ENCODE results near the gene PRICKLE1. TPM values are rescaled to one million over a fixed set of nuclear protein-coding genes. Genes with fewer than 3 reads are reported as not detected.

The PRICKLE1 gene
- total RNA-seq, 1 donor from 2014 or later = 18.8 TPM

DNA sequence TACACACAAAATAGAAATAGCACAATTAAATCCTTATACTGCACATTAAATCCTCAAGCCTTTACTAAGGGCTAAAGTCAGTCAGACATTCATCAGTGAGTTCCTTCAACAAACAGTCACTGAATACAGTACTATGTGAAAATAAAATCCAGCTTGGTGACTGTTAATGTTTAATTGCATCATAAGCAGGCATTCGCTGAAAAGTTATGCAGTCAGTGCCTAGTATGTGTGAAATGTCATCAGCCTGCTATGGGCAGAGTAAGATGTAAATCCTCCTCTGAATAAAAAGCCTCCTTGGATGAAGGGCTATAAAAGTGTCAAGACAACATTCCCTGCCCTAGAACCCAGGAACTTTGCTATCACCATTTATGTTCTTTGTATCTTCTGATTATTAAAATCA lies 116.4 kb downstream of the PRICKLE1 start:
- intact Hi-C loops (cut with DNase I) = no loop called here
- Histone ChIP-seq H3K9me3 (no peaks in the 10 kb centered on the region), H3K36me3 (peaks cover 19% of the 10 kb centered on the region), H3K27ac (no peak overlapping the region), H3K4me1 (peaks cover 21% of the 10 kb centered on the region), H3K4me3 (no peak overlapping the region), H3K27me3 (ENCODE audit: low read depth) (no peaks in the 10 kb centered on the region)
- TF ChIP-seq CTCF (IDR thresholded peaks at IDR 0.05) = no peak
- no peak for ATAC-seq
- no peak for DNase-seq

- ATAC-seq (no peak), DNase-seq (no peak)
- intact Hi-C loops (cut with DNase I) = no loop called here
- H3K4me1 ChIP-seq = peaks cover 23% of the 10 kb centered on the region
- H3K27ac ChIP-seq = no peak overlapping the region
- H3K4me3 ChIP-seq = no peak overlapping the region
- TF ChIP-seq CTCF (IDR thresholded peaks at IDR 0.05) = no peak
- H3K9me3 ChIP-seq = no peaks in the 10 kb centered on the region
- no peaks in the 10 kb centered on the region for H3K27me3 ChIP-seq (ENCODE audit: low read depth)
- H3K36me3 ChIP-seq = peaks cover 22% of the 10 kb centered on the region
Observed at GRCh38 chr12:42472376-42472775, 117.2 kb downstream of the PRICKLE1 start.

- peak overlapping the region; percentile 34 for H3K4me3 ChIP-seq
- no peaks in the 10 kb centered on the region for H3K27me3 ChIP-seq (ENCODE audit: low read depth)
- H3K36me3 ChIP-seq = peaks cover 46% of the 10 kb centered on the region
- no peak overlapping the region for H3K27ac ChIP-seq
- peak; percentile 63 to 82 for ATAC-seq
- TF ChIP-seq CTCF (IDR thresholded peaks at IDR 0.05) = no peak
- H3K9me3 ChIP-seq = no peaks in the 10 kb centered on the region
- DNase-seq = no peak
- peaks cover 21% of the 10 kb centered on the region for H3K4me1 ChIP-seq
- intact Hi-C loops (cut with DNase I) = no loop called here
Observed at GRCh38 chr12:42469355-42470175, 120.0 kb downstream of the PRICKLE1 start.

- no peak overlapping the region for H3K27ac ChIP-seq
- no peak for ATAC-seq
Observed at GRCh38 chr12:42468921-42469320, 120.6 kb downstream of the PRICKLE1 start.

DNA sequence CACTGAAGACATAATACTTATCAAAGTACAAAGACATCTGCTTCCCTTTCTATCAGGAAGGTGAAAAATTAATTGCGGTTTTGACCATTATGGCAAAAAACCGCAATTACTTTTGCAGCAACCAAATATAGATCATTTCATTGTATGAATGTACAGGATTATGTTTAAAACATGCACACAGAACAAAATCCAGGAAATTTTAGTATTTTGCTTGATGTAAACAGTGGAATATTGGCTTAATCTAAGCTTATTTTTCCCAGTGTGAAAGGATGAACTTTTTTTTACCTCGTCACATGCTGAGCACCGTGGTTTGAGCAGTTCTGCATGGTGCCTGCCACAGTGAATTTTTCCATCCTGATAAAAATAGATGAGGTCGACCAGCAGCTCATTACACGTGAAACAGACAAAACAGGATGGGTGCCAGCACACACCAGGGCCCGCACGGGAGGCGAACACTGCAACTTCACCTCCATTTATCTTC lies 121.2 kb downstream of the PRICKLE1 start:
- ATAC-seq (peak in 1 of 2 donors; percentile 30), DNase-seq (no peak)

More at GRCh38 chr12:42468921-42469320, 120.6 kb downstream of the PRICKLE1 start:
- H3K27me3 ChIP-seq (ENCODE audit: low read depth) = no peaks in the 10 kb centered on the region
- no peak for TF ChIP-seq CTCF (IDR thresholded peaks at IDR 0.05)
- H3K4me3 ChIP-seq = peak overlapping the region; percentile 34
- H3K36me3 ChIP-seq = peaks cover 53% of the 10 kb centered on the region
- peaks cover 19% of the 10 kb centered on the region for H3K4me1 ChIP-seq
- intact Hi-C loops (cut with DNase I) = no loop called here
- H3K9me3 ChIP-seq = no peaks in the 10 kb centered on the region
- DNase-seq = no peak

More for the DNA sequence above, 121.2 kb downstream of the PRICKLE1 start:
- intact Hi-C loops (cut with DNase I) = no loop called here
- Histone ChIP-seq H3K27ac (no peak overlapping the region), H3K27me3 (ENCODE audit: low read depth) (no peaks in the 10 kb centered on the region), H3K9me3 (no peaks in the 10 kb centered on the region), H3K4me3 (no peak overlapping the region), H3K4me1 (peaks cover 19% of the 10 kb centered on the region), H3K36me3 (peaks cover 58% of the 10 kb centered on the region)
- TF ChIP-seq CTCF (IDR thresholded peaks at IDR 0.05) = no peak

Measured in lower lobe of right lung (tissue), 2 donors.